ENCODE data around the gene RHO.

Gene RHO

DNA sequence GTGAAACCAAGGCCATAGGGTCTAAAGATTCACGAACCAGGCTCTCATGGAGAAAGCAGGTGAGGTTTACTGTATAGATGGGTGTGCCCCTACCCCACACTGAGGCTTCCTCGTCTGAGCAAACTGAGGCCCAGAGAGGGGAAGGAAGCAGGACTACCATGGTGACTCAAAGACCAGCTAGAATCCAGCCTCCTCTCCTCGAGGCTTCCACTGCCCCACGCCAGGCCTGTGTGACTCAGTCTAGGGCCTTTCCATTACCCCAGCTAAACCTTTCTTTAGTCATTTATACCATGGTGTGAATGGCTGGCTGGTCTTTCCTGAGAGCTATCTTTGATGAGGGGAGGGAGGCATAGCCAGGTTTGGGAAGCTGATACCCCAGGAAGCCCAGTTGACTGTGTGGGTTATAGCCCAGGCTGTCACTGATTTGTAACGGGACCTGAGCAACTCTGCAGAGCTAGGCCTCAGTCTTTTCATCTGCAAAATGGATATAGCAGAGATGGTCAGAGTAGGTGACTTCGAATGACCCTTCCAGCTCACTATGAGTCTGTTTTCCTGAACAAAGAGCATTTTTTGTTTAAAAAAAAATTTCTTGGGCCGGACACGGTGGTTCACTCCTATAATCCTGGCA, 3.0 kb upstream of the RHO start:
- H3K4me3 ChIP-seq (ENCODE audit: low read depth, low read length) = no peak overlapping the region
- no peak for DNase-seq (ENCODE audit: low read depth)
- TF ChIP-seq, protein P1, sequence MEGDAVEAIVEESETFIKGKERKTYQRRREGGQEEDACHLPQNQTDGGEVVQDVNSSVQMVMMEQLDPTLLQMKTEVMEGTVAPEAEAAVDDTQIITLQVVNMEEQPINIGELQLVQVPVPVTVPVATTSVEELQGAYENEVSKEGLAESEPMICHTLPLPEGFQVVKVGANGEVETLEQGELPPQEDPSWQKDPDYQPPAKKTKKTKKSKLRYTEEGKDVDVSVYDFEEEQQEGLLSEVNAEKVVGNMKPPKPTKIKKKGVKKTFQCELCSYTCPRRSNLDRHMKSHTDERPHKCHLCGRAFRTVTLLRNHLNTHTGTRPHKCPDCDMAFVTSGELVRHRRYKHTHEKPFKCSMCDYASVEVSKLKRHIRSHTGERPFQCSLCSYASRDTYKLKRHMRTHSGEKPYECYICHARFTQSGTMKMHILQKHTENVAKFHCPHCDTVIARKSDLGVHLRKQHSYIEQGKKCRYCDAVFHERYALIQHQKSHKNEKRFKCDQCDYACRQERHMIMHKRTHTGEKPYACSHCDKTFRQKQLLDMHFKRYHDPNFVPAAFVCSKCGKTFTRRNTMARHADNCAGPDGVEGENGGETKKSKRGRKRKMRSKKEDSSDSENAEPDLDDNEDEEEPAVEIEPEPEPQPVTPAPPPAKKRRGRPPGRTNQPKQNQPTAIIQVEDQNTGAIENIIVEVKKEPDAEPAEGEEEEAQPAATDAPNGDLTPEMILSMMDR (IDR thresholded peaks at IDR 0.05; ENCODE audit: control insufficient read depth, extremely low read depth, insufficient read depth) = no peak

DNA sequence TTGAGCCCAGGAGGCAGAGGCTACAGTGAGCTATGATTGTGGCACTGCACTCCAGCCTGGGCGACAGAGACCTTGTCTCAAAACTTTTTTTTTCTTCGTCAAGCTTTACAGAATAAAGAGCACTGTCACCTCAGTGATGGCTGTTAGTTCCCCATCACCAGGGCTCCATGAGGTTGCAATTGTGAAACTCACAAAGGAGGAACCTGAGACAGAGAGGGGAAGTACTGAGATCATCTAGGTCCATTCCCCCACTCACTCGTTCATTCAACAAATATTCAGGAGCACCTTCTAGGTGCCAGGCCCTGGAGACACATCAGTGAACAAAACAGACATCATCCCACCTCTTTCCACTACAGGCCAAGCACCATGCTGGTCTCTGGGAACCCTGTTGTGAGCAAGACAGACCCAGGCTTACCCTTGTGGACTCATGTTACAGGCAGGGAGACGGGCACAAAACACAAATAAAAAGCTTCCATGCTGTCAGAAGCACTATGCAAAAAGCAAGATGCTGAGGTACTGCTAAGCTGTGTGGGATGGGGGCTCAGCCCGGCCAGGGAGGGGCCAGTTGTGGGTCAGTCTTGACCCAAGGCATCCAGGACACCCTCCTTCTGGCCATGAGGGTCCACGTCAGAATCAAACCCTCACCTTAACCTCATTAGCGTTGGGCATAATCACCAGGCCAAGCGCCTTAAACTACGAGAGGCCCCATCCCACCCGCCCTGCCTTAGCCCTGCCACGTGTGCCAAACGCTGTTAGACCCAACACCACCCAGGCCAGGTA, 2.1 kb upstream of the RHO start:
- TF ChIP-seq, protein P1 (IDR thresholded peaks at IDR 0.05; ENCODE audit: control insufficient read depth, extremely low read depth, insufficient read depth) = no peak
- H3K4me3 ChIP-seq (ENCODE audit: low read depth, low read length) = no peak overlapping the region
- DNase-seq (ENCODE audit: low read depth) = no peak

DNA sequence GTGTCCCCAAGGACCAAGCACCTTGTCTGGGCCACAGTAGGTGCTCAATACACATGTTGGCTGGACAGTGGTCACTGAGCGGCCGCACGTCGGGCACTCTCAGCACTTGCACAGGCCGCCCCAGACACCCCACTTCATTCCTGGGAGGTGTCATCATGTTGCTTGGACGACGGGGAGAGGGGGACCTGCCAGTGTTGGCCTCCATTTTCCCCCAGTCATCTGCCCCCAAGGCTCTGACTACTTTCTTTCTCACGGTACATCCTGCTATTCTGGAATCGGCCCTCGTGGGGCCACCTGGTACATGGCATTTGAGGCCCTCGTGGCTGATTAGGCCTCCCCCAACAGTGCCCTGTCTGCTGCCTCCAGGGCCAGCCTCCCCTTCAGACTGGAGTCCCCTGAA, 1.2 kb upstream of the RHO start:
- no peak for DNase-seq (ENCODE audit: low read depth)
- no peak overlapping the region for H3K4me3 ChIP-seq (ENCODE audit: low read depth, low read length)
- TF ChIP-seq, protein P1 (IDR thresholded peaks at IDR 0.05; ENCODE audit: control insufficient read depth, extremely low read depth, insufficient read depth) = no peak

DNA sequence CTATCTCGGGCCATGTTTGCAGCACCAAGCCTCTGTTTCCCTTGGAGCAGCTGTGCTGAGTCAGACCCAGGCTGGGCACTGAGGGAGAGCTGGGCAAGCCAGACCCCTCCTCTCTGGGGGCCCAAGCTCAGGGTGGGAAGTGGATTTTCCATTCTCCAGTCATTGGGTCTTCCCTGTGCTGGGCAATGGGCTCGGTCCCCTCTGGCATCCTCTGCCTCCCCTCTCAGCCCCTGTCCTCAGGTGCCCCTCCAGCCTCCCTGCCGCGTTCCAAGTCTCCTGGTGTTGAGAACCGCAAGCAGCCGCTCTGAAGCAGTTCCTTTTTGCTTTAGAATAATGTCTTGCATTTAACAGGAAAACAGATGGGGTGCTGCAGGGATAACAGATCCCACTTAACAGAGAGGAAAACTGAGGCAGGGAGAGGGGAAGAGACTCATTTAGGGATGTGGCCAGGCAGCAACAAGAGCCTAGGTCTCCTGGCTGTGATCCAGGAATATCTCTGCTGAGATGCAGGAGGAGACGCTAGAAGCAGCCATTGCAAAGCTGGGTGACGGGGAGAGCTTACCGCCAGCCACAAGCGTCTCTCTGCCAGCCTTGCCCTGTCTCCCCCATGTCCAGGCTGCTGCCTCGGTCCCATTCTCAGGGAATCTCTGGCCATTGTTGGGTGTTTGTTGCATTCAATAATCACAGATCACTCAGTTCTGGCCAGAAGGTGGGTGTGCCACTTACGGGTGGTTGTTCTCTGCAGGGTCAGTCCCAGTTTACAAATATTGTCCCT, 1.2 kb downstream of the RHO start:
- TF ChIP-seq, protein P1 (IDR thresholded peaks at IDR 0.05; ENCODE audit: control insufficient read depth, extremely low read depth, insufficient read depth) = no peak
- no peak overlapping the region for H3K4me3 ChIP-seq (ENCODE audit: low read depth, low read length)
- DNase-seq (ENCODE audit: low read depth) = no peak

DNA sequence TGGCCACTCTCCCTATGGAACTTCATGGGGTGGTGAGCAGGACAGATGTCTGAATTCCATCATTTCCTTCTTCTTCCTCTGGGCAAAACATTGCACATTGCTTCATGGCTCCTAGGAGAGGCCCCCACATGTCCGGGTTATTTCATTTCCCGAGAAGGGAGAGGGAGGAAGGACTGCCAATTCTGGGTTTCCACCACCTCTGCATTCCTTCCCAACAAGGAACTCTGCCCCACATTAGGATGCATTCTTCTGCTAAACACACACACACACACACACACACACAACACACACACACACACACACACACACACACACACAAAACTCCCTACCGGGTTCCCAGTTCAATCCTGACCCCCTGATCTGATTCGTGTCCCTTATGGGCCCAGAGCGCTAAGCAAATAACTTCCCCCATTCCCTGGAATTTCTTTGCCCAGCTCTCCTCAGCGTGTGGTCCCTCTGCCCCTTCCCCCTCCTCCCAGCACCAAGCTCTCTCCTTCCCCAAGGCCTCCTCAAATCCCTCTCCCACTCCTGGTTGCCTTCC, 1.9 kb downstream of the RHO start:
- no peak overlapping the region for H3K4me3 ChIP-seq (ENCODE audit: low read depth, low read length)
- no peak for DNase-seq (ENCODE audit: low read depth)
- TF ChIP-seq, protein P1 (IDR thresholded peaks at IDR 0.05; ENCODE audit: control insufficient read depth, extremely low read depth, insufficient read depth) = no peak

DNA sequence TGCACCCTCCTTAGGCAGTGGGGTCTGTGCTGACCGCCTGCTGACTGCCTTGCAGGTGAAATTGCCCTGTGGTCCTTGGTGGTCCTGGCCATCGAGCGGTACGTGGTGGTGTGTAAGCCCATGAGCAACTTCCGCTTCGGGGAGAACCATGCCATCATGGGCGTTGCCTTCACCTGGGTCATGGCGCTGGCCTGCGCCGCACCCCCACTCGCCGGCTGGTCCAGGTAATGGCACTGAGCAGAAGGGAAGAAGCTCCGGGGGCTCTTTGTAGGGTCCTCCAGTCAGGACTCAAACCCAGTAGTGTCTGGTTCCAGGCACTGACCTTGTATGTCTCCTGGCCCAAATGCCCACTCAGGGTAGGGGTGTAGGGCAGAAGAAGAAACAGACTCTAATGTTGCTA, 2.4 kb downstream of the RHO start:
- TF ChIP-seq, protein P1 (IDR thresholded peaks at IDR 0.05; ENCODE audit: control insufficient read depth, extremely low read depth, insufficient read depth) = no peak
- no peak for DNase-seq (ENCODE audit: low read depth)
- H3K4me3 ChIP-seq (ENCODE audit: low read depth, low read length) = no peak overlapping the region

Data from LNCaP clone FGC (cell line).